GM21529 (cell line): ENCODE results near the gene IKZF4.

Experiments used
- ATAC-seq: cut with Tn5 transposase; IDR thresholded peaks from one replicate; pipeline ENCODE4 v1.9.1; 2021; ENCODE audit not compliant: unreplicated experiment

Gene IKZF4

DNA sequence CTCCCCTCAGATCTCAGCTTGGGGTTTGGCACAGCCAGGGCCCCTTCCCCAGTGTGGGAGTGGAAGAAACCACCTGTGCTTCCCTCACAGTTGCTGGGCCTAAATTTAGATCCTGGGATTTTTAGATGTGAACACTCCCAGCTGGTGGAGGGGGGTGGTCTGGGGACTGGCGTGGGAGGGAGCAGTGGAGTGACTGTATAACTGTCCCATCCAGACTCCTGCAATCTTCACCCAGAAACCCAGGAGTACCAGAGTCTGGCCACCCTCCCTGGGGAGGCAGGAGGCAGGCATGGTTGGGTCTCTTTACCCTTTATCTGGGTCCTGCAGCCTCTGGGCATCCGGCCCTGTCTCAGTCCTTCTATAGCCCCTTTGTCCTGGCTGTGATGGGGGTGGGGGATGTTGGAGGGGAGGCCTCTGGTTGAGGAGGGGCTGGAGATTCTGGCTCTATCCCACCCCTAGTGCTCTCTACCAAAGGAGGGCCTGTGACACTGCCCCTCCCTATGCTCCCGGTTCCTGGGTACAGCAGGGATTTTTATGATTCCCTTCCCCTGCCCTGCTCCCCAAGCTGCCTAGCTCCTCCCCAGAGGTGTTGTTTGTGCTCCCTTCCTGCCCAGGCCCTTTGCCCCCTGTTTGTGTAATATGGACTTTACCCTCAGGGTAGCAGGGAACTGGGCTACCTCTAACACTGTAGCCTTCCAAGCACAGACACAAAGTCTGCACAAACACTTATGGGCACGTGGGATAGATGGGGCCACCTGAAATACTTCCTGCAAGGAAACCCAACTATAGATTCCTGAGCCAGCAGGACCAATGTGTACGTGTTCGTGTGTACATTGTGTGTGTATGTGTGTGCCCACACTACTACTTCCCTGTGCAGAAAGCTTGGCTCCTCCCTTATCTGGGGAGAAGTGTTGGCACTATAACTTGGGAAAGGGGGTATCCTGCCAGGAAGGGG lies 60.8 kb downstream of the IKZF4 start:
- ATAC-seq = no peak

GRCh38 chr12:56082382-56082781 lies 61.5 kb downstream of the IKZF4 start:
- ATAC-seq = no peak

DNA sequence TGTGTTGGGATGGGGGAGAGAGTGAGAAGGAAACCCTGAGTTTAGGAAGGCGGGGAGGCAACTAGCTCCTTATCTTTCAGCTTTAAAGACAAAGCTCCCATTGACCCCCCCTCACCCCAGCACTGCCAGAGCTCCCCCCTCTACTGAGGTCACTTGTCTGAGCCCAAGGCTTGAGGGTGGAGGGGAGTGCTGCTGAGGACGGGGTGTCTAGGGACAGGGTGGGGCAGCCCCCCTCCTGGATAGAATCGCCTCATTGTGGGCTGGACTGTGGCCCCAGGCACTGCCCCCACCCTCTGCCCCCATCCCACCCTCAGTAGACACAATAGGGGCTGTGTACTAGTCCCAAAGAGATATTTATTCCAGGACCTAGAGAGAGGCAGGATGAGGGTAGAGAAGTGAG lies 62.1 kb downstream of the IKZF4 start:
- ATAC-seq = no peak

DNA sequence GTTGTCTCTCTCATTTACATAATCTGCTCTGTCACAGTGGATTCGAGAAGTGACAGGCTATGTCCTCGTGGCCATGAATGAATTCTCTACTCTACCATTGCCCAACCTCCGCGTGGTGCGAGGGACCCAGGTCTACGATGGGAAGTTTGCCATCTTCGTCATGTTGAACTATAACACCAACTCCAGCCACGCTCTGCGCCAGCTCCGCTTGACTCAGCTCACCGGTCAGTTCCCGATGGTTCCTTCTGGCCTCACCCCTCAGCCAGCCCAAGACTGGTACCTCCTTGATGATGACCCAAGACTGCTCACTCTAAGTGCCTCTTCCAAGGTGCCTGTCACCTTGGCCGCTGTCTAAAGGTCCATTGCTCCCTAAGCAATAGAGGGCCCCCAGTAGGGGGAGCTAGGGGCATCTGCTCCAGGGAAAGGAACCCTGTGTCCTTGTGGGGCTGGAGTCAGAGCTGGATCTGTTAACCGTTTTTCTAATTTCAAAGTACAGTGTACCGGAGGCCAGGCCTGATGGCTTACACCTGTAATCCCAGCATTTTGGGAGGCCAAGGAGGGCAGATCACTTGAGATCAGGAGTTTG lies 64.2 kb downstream of the IKZF4 start:
- no peak for ATAC-seq

DNA sequence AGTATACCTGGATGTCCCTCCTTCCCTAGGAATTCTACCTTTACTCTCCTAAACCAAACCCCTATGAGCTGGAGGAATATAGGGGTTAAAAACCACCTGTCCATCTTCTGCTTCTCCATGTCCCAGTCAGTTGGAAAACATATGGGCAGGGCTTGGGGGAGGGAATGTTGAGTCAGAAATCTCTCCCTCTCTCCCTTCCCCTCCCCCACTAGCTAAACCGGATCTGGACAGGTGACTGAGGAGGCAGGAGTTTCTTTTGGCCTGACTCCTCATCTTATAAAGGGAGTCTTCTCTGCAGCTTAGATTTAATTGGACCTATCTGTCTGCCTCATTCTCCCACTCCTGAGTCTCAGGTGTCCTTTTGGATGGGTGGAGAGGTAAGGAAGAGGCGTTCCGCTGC lies 65.3 kb downstream of the IKZF4 start:
- no peak for ATAC-seq

- ATAC-seq = no peak
Measured at GRCh38 chr12:56086608-56087007, 65.8 kb downstream of the IKZF4 start.

GRCh38 chr12:56087220-56087619 lies 66.4 kb downstream of the IKZF4 start:
- ATAC-seq = no peak
